Natural killer cell (primary cell): ENCODE measurements around the gene TOLLIP. TPM values are rescaled to one million over a fixed set of nuclear protein-coding genes. Genes with fewer than 3 reads are reported as not detected.

Experiments used
- ATAC-seq, 3 donors: fragments of 150-1000 bp in 2 of 3; fragments of 200-7000 bp in 1 of 3; cut with Tn5 transposase; 1 replicate in 1 of 3; 2 replicates in 2 of 3; pipeline ENCODE4 v1.10.0; 2021; ENCODE audit warnings: mild to moderate bottlenecking in 2 of 3, moderate library complexity in 2 of 3
- DNase-seq, 2 donors: peaks; one replicate each; pipeline versions ENCODE4 v3.0.0 to v3.0.0-alpha.2; 2013 to 2021; ENCODE audit warnings: mixed read lengths in 1 of 2
- H3K27ac ChIP-seq: one replicate; pipeline ENCODE4 v1.5.1; 2013; ENCODE audit warnings: mild to moderate bottlenecking, low read length
- H3K27me3 ChIP-seq: one replicate; pipeline ENCODE4 v1.6.1; 2013; ENCODE audit warnings: low read length; ENCODE audit not compliant: control insufficient read depth, insufficient read depth
- H3K36me3 ChIP-seq: one replicate; pipeline ENCODE4 v1.6.1; 2013; ENCODE audit warnings: low read length; ENCODE audit not compliant: control insufficient read depth, insufficient read depth
- H3K4me1 ChIP-seq: one replicate; pipeline ENCODE4 v1.6.1; 2013; ENCODE audit warnings: low read length; ENCODE audit not compliant: control insufficient read depth, insufficient read depth
- H3K4me3 ChIP-seq: one replicate; pipeline ENCODE4 v1.5.1; 2013; ENCODE audit warnings: low read length
- H3K9me3 ChIP-seq: one replicate; pipeline ENCODE4 v1.6.1; 2013; ENCODE audit warnings: low read length; ENCODE audit not compliant: control insufficient read depth, insufficient read depth
- H3K27ac Mint-ChIP-seq, 2 donors: one replicate each; pipeline ENCODE4 v1.8.0; 2022; ENCODE audit warnings: mild to moderate bottlenecking in 2 of 2, mixed read lengths in 2 of 2, moderate library complexity in 1 of 2
- H3K27me3 Mint-ChIP-seq, 2 donors: one replicate each; pipeline ENCODE4 v1.8.0; 2022; ENCODE audit warnings: low read depth in 2 of 2, mixed read lengths in 2 of 2
- H3K36me3 Mint-ChIP-seq: one replicate; pipeline ENCODE4 v1.8.0; 2022; ENCODE audit warnings: mixed read lengths
- H3K4me1 Mint-ChIP-seq, 2 donors: one replicate each; pipeline ENCODE4 v1.8.0; 2022; ENCODE audit warnings: mixed read lengths in 2 of 2
- H3K4me3 Mint-ChIP-seq: one replicate; pipeline ENCODE4 v1.8.0; 2022; ENCODE audit warnings: mild to moderate bottlenecking, moderate library complexity, mixed read lengths
- H3K9me3 Mint-ChIP-seq, 2 donors: one replicate each; pipeline ENCODE4 v1.8.0; 2022; ENCODE audit warnings: mixed read lengths in 2 of 2
- WGBS: methylation state at CpG from one replicate; pipeline ENCODE4 v1.1.7; 2013; ENCODE audit warnings: missing lambda C conversion rate; ENCODE audit not compliant: insufficient coverage; 5-methylcytosine and 5-hydroxymethylcytosine counted together
- intact Hi-C: fragments of 100-400 bp; cut with micrococcal nuclease; formaldehyde crosslinking; loops from one replicate; pipeline ENCODE4 v1.14.2; 2022
- total RNA-seq, 4 donors: library from RNA; stranded (reverse); fragments of 120-200 nt in 1 of 4; gene quantifications; one replicate each; pipeline versions ENCODE4 v1.2.3 to v1.2.4, GENCODE V29; 2013 to 2022
- TF ChIP-seq, protein P1 (sequence below): fragments of 200-600 bp; IDR thresholded peaks from one replicate; pipeline ENCODE4 v1.8.0; 2022; ENCODE audit warnings: antibody characterized with exemption

Gene TOLLIP
- total RNA-seq, 3 donors from 2014 or later (not counting 1 experiment from before 2014, with no cell fraction given) = 49.3 to 61.8 (median 54.8) TPM

DNA sequence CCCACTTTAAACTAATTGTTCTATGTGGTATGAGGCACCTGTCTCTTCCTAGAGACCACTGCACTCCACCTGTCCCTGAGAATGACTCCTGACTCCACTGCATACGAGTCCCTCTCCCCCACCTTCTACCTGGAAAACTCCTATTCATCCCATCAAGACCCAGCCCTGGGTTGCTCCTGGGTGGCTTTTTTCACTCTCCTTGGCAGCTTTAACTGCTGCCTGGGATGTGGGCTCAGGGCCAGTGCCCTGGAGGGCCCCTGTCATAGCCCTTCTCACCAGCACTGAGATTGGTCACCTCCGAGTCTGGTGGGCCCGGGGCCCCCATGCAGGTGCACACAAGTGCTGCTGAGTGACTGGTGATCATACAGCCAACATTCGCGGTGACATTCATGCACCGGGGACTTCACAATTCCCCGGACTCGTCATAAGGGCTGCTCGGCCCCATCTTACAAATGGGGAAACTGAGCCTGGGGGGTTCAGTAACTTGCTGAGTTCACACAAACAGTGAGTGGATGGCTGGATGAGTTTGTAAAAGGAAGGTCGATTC, 25.9 kb upstream of the TOLLIP start:
- intact Hi-C loops = loop anchor here (10.0 kb wide), 1 partner anchor 49 kb away; the partner anchor contains the start of gene BRSK2
- DNase-seq (no peak), ATAC-seq (no peak)
- H3K27me3 Mint-ChIP-seq = peaks cover 0 to 6% of the 10 kb centered on the region in 2 donors
- H3K9me3 Mint-ChIP-seq = peaks cover 3 to 4% of the 10 kb centered on the region in 2 donors
- TF ChIP-seq, protein P1, sequence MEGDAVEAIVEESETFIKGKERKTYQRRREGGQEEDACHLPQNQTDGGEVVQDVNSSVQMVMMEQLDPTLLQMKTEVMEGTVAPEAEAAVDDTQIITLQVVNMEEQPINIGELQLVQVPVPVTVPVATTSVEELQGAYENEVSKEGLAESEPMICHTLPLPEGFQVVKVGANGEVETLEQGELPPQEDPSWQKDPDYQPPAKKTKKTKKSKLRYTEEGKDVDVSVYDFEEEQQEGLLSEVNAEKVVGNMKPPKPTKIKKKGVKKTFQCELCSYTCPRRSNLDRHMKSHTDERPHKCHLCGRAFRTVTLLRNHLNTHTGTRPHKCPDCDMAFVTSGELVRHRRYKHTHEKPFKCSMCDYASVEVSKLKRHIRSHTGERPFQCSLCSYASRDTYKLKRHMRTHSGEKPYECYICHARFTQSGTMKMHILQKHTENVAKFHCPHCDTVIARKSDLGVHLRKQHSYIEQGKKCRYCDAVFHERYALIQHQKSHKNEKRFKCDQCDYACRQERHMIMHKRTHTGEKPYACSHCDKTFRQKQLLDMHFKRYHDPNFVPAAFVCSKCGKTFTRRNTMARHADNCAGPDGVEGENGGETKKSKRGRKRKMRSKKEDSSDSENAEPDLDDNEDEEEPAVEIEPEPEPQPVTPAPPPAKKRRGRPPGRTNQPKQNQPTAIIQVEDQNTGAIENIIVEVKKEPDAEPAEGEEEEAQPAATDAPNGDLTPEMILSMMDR = no peak
- Histone ChIP-seq H3K4me1 (peaks cover 12% of the 10 kb centered on the region), H3K4me3 (peak overlapping the region; percentile 49), H3K27ac (no peak overlapping the region), H3K27me3 (no peaks in the 10 kb centered on the region), H3K9me3 (peaks cover 4% of the 10 kb centered on the region), H3K36me3 (no peaks in the 10 kb centered on the region)
- peak overlapping the region in 1 of 2 donors; percentile 44 for H3K27ac Mint-ChIP-seq
- H3K4me3 Mint-ChIP-seq = peak overlapping the region; percentile 79
- H3K36me3 Mint-ChIP-seq = no peaks in the 10 kb centered on the region
- H3K4me1 Mint-ChIP-seq = peaks cover 12 to 23% of the 10 kb centered on the region in 2 donors
- 64% methylated on average over 10 of the region's 10 CpGs for WGBS

DNA sequence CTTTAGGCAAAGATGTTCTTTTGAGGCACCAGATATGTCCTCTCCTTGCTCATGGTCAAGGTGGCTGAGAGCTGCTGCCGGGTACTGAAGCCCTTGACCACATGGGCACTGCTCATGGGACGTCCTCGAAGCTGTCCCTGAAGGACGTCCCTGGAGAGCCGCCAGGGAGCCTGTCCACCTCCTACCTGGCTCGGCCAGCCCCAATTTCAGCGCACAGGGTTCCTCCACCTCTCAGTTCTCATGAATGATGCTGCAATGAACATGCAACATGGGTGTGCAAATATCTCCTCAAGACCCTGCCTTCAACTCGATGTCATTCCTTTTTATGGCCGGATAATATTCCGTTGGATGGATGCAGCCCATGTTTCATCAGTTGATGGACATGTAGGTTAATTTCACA, 24.4 kb upstream of the TOLLIP start:
- H3K9me3 ChIP-seq = peaks cover 4% of the 10 kb centered on the region
- H3K4me3 Mint-ChIP-seq = no peak overlapping the region
- peaks cover 3 to 4% of the 10 kb centered on the region in 2 donors for H3K9me3 Mint-ChIP-seq
- H3K36me3 ChIP-seq = no peaks in the 10 kb centered on the region
- intact Hi-C loops = loop anchor here (10.0 kb wide), 1 partner anchor 51 kb away; the partner anchor contains the start of gene BRSK2
- no peaks in the 10 kb centered on the region for H3K27me3 ChIP-seq
- H3K4me3 ChIP-seq = no peak overlapping the region
- H3K36me3 Mint-ChIP-seq = no peaks in the 10 kb centered on the region
- H3K27ac Mint-ChIP-seq = no peak overlapping the region
- ATAC-seq (no peak), DNase-seq (no peak)
- H3K4me1 ChIP-seq = peaks cover 12% of the 10 kb centered on the region
- TF ChIP-seq, protein P1 = no peak
- H3K27ac ChIP-seq = no peak overlapping the region
- H3K4me1 Mint-ChIP-seq = peaks cover 12 to 23% of the 10 kb centered on the region in 2 donors
- peaks cover 2 to 6% of the 10 kb centered on the region in 2 donors for H3K27me3 Mint-ChIP-seq
- 98% methylated on average over 10 of the region's 10 CpGs for WGBS

DNA sequence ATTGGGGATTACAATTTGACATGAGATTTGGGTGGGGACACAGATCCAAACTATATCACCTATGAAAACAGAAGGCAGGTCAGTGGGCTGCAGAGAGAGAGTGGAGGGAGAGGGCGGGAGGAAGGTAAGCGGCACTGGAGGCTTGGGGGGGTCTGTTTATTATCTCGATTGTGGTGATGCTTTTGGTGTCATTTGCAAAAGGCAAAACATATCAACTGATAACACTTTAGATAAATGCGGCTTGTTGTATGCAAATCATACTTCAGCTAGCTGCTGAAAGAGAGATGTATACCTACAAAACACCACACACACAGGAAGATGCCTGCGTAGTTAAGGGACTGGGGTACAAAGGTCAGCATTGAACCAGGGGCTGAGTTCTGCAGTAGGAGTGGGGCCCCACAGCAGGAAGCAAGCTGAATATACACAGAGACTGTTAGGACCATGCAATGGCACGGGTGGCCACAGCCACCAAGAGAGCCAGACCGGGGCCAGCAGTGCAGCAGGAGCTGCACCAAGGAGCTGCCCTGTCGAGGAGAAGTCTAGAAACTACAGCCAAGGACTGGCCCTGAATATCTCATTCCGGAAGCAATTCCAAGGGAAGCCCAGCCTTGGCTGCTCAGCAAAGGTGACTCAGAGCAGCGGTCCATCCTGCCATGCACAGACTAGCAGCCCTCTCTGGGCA, 23.8 kb upstream of the TOLLIP start:
- intact Hi-C loops = loop anchor here (10.0 kb wide), 1 partner anchor 52 kb away; the partner anchor contains the start of gene BRSK2

More for the DNA sequence above, 23.8 kb upstream of the TOLLIP start:
- H3K4me3 ChIP-seq = no peak overlapping the region
- H3K36me3 Mint-ChIP-seq = peaks cover 1% of the 10 kb centered on the region
- H3K9me3 ChIP-seq = peaks cover 4% of the 10 kb centered on the region
- H3K9me3 Mint-ChIP-seq = peaks cover 3 to 4% of the 10 kb centered on the region in 2 donors
- TF ChIP-seq, protein P1 = no peak
- H3K27me3 ChIP-seq = no peaks in the 10 kb centered on the region
- peaks cover 12 to 19% of the 10 kb centered on the region in 2 donors for H3K4me1 Mint-ChIP-seq
- peaks cover 9 to 10% of the 10 kb centered on the region in 2 donors for H3K27me3 Mint-ChIP-seq
- H3K27ac ChIP-seq = no peak overlapping the region
- DNase-seq = no peak
- H3K36me3 ChIP-seq = no peaks in the 10 kb centered on the region
- WGBS = 93% methylated on average over 10 of the region's 10 CpGs
- no peak for ATAC-seq
- peaks cover 12% of the 10 kb centered on the region for H3K4me1 ChIP-seq
- H3K27ac Mint-ChIP-seq = no peak overlapping the region
- no peak overlapping the region for H3K4me3 Mint-ChIP-seq
